SK-N-SH (cell line): Measurements from ENCODE around the gene USP26. TPM values are rescaled to one million over a fixed set of nuclear protein-coding genes. Genes with fewer than 3 reads are reported as not detected.

ENCODE experiments used
- CTCF ChIA-PET: fragments of 300-600, 350-600 bp; formaldehyde crosslinking; extraction: SDS; loops from one replicate; lab custom pipeline; 2021; lab: Yijun Ruan, JAX
- POLR2A ChIA-PET: fragments of 350-600 bp; sonication (Branson Sonifier 250); formaldehyde crosslinking; extraction: SDS; loops from one replicate; lab custom pipeline; 2020; ENCODE audit warnings: antibody characterized with exemption, inconsistent platforms; lab: Yijun Ruan, JAX
- DNase-seq: peaks from one replicate; pipeline ENCODE4 v3.0.0; 2012
- H2AFZ ChIP-seq: fragments of 200-600 bp; sonication (generic); 2 replicates; pipeline ENCODE4 v1.8.1; 2016; ENCODE audit warnings: antibody characterized with exemption, mild to moderate bottlenecking, low read depth
- H3F3A ChIP-seq: fragments of 200-600 bp; sonication (generic); replicated peaks from 2 replicates; pipeline ENCODE3; 2016; ENCODE audit warnings: antibody characterized with exemption, mild to moderate bottlenecking; ENCODE audit not compliant: insufficient read depth
- H3K27ac ChIP-seq, 2 experiments: fragments of 200-500 bp in 1 of 2; fragments of 200-600 bp in 1 of 2; sonication (Bioruptor generic) in 1 of 2; sonication (generic), shearing (Covaris generic) in 1 of 2; 2 replicates each; pipeline versions ENCODE4 v1.5.1 to v1.6.1; 2014 to 2016; ENCODE audit warnings: low read depth in 2 of 2, inconsistent platforms in 1 of 2, low read length in 1 of 2, mild to moderate bottlenecking in 1 of 2, mixed read lengths in 1 of 2
- H3K27me3 ChIP-seq: fragments of 200-600 bp; sonication (generic), shearing (Covaris generic); 2 replicates; pipeline ENCODE4 v1.6.1; 2016; ENCODE audit warnings: mixed run types; ENCODE audit not compliant: insufficient read depth
- H3K36me3 ChIP-seq, 2 experiments: fragments of 200-500 bp in 1 of 2; fragments of 200-600 bp in 1 of 2; sonication (Bioruptor generic) in 1 of 2; sonication (generic) in 1 of 2; replicated peaks in 1 of 2; 2 replicates each; pipeline versions ENCODE3 to v1.5.1; 2014 to 2016; ENCODE audit warnings: low read length in 1 of 2, mild to moderate bottlenecking in 1 of 2; ENCODE audit not compliant: insufficient read depth in 2 of 2, control insufficient read depth in 1 of 2
- H3K4me1 ChIP-seq, 2 experiments: fragments of 200-500 bp in 1 of 2; fragments of 200-600 bp in 1 of 2; sonication (Bioruptor generic) in 1 of 2; sonication (generic), shearing (Covaris generic) in 1 of 2; 2 replicates each; pipeline versions ENCODE4 v1.5.1 to v1.6.1; 2014 to 2016; ENCODE audit warnings: low read depth in 1 of 2, low read length in 1 of 2, mixed run types in 1 of 2; ENCODE audit not compliant: insufficient read depth in 2 of 2, control insufficient read depth in 1 of 2
- H3K4me2 ChIP-seq: fragments of 200-600 bp; sonication (generic), shearing (Covaris generic); 2 replicates; pipeline ENCODE4 v1.6.1; 2017; ENCODE audit warnings: mixed run types
- H3K4me3 ChIP-seq, 2 experiments: fragments of 200-500 bp in 1 of 2; fragments of 200-600 bp in 1 of 2; sonication (Bioruptor generic) in 1 of 2; sonication (generic), shearing (Covaris generic) in 1 of 2; 2 replicates each; pipeline versions ENCODE4 v1.5.1 to v1.8.1; 2014 to 2016; ENCODE audit warnings: low read depth in 2 of 2, inconsistent platforms in 1 of 2, low read length in 1 of 2, mild to moderate bottlenecking in 1 of 2, mixed read lengths in 1 of 2, moderate library complexity in 1 of 2
- H3K79me2 ChIP-seq: fragments of 200-600 bp; sonication (generic); 2 replicates; pipeline ENCODE4 v1.8.1; 2017; ENCODE audit warnings: mild to moderate bottlenecking; ENCODE audit not compliant: insufficient read depth
- H3K9ac ChIP-seq: fragments of 200-600 bp; sonication (generic); 2 replicates; pipeline ENCODE4 v1.6.1; 2017; ENCODE audit warnings: mixed run types
- H3K9me2 ChIP-seq: fragments of 200-600 bp; sonication (generic); 2 replicates; pipeline ENCODE4 v1.6.1; 2017; ENCODE audit warnings: mixed run types
- H3K9me3 ChIP-seq: fragments of 200-600 bp; sonication (generic); 2 replicates; pipeline ENCODE4 v1.6.1; 2017; ENCODE audit warnings: mixed run types, mild to moderate bottlenecking, moderate library complexity
- H4K20me1 ChIP-seq: fragments of 200-600 bp; sonication (generic); 2 replicates; pipeline ENCODE4 v1.6.1; 2017; ENCODE audit warnings: mild to moderate bottlenecking, mixed run types; ENCODE audit not compliant: insufficient read depth
- ELF1 ChIP-seq: IDR thresholded peaks from 2 replicates; pipeline ENCODE4 v1.4.0; 2012
- EZH2phosphoT487 ChIP-seq: fragments of 200-600 bp; sonication (generic); IDR thresholded peaks from 2 replicates; pipeline ENCODE4 v1.6.1; 2017; ENCODE audit warnings: low read depth, mixed run types, mild to moderate bottlenecking, antibody characterized with exemption, moderate library complexity, borderline replicate concordance
- FOSL2 ChIP-seq: IDR thresholded peaks from 2 replicates; pipeline ENCODE4 v1.4.0; 2012; ENCODE audit warnings: low read depth, mild to moderate bottlenecking, moderate library complexity, borderline replicate concordance
- FOXM1 ChIP-seq: IDR thresholded peaks from 2 replicates; pipeline ENCODE4 v1.4.0; 2012; ENCODE audit warnings: low read depth, mild to moderate bottlenecking
- GABPA ChIP-seq: IDR thresholded peaks from 2 replicates; pipeline ENCODE4 v1.4.0; 2012; ENCODE audit warnings: low read depth, mild to moderate bottlenecking
- GATA2 ChIP-seq: sonication (generic); formaldehyde crosslinking; IDR thresholded peaks from 2 replicates; pipeline ENCODE4 v1.5.0; 2020; ENCODE audit warnings: mild to moderate bottlenecking, missing genetic modification reagents
- JUND ChIP-seq: IDR thresholded peaks from 2 replicates; pipeline ENCODE4 v1.4.0; 2012
- NRF1 ChIP-seq: IDR thresholded peaks from 2 replicates; pipeline ENCODE4 v1.6.1; 2012; ENCODE audit warnings: low read depth, mild to moderate bottlenecking, low read length
- PBX3 ChIP-seq: IDR thresholded peaks from 2 replicates; pipeline ENCODE4; 2012
- POLR2AphosphoS5 ChIP-seq: IDR thresholded peaks from 2 replicates; pipeline ENCODE4 v1.6.1; 2012; ENCODE audit warnings: low read depth, low read length
- RCOR1 ChIP-seq: fragments of 150-350 bp; IDR thresholded peaks from 2 replicates; pipeline ENCODE4 v1.6.1; 2017; ENCODE audit warnings: antibody characterized with exemption, low read length
- RFX5 ChIP-seq: IDR thresholded peaks from 2 replicates; pipeline ENCODE4 v1.6.1; 2012; ENCODE audit warnings: mild to moderate bottlenecking, improper control_type of control experiment, low read length
- SIN3A ChIP-seq: IDR thresholded peaks from 2 replicates; pipeline ENCODE4 v1.6.1; 2012; ENCODE audit warnings: low read depth, mild to moderate bottlenecking, low read length, moderate library complexity, borderline replicate concordance
- TCF12 ChIP-seq: IDR thresholded peaks from 2 replicates; pipeline ENCODE4 v1.4.0; 2012
- TEAD4 ChIP-seq: IDR thresholded peaks from 2 replicates; pipeline ENCODE4 v1.4.0; 2012; ENCODE audit warnings: mild to moderate bottlenecking, borderline replicate concordance; ENCODE audit not compliant: insufficient read depth
- WGBS: methylation state at CpG from one replicate; pipeline ENCODE4 v1.1.6; 2017; ENCODE audit warnings: low lambda C conversion rate; 5-methylcytosine and 5-hydroxymethylcytosine counted together
- polyA plus RNA-seq, 3 experiments: library from polyadenylated mRNA; depleted of rRNA; stranded (reverse); fragments of >200 nt; gene quantifications; 2 replicates each; pipeline ENCODE4 v1.2.3, GENCODE V29; 2012
- TF ChIP-seq, protein P1 (sequence below): fragments of 150-350 bp; IDR thresholded peaks from 2 replicates; pipeline ENCODE4 v1.6.1; 2017; ENCODE audit warnings: antibody characterized with exemption, low read length, low read depth, borderline replicate concordance
- TF ChIP-seq, protein P2 (sequence below): fragments of 150-350 bp; IDR thresholded peaks from 2 replicates; pipeline ENCODE4 v1.6.1; 2016; ENCODE audit warnings: mild to moderate bottlenecking, low read depth, low read length
- TF ChIP-seq, protein P3 (sequence below): fragments of 200-600 bp; sonication (generic); IDR thresholded peaks from 2 replicates; pipeline ENCODE4 v1.6.1; 2017; ENCODE audit warnings: antibody characterized with exemption, mild to moderate bottlenecking, moderate library complexity
- TF ChIP-seq, protein P4 (sequence below): IDR thresholded peaks from 2 replicates; pipeline ENCODE4 v1.4.0; 2012; ENCODE audit warnings: low read depth, borderline replicate concordance

Gene USP26, protein sequence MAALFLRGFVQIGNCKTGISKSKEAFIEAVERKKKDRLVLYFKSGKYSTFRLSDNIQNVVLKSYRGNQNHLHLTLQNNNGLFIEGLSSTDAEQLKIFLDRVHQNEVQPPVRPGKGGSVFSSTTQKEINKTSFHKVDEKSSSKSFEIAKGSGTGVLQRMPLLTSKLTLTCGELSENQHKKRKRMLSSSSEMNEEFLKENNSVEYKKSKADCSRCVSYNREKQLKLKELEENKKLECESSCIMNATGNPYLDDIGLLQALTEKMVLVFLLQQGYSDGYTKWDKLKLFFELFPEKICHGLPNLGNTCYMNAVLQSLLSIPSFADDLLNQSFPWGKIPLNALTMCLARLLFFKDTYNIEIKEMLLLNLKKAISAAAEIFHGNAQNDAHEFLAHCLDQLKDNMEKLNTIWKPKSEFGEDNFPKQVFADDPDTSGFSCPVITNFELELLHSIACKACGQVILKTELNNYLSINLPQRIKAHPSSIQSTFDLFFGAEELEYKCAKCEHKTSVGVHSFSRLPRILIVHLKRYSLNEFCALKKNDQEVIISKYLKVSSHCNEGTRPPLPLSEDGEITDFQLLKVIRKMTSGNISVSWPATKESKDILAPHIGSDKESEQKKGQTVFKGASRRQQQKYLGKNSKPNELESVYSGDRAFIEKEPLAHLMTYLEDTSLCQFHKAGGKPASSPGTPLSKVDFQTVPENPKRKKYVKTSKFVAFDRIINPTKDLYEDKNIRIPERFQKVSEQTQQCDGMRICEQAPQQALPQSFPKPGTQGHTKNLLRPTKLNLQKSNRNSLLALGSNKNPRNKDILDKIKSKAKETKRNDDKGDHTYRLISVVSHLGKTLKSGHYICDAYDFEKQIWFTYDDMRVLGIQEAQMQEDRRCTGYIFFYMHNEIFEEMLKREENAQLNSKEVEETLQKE
- polyA plus RNA-seq (2012; rRNA removed): not detected in 2 replicates
- under 0.01 TPM in 1 of 2 replicates, not detected in the other for polyA plus RNA-seq (2012; cell fraction: cytosol; rRNA removed)
- not detected in 2 replicates for polyA plus RNA-seq (2012; cell fraction: nucleus; rRNA removed)

DNA sequence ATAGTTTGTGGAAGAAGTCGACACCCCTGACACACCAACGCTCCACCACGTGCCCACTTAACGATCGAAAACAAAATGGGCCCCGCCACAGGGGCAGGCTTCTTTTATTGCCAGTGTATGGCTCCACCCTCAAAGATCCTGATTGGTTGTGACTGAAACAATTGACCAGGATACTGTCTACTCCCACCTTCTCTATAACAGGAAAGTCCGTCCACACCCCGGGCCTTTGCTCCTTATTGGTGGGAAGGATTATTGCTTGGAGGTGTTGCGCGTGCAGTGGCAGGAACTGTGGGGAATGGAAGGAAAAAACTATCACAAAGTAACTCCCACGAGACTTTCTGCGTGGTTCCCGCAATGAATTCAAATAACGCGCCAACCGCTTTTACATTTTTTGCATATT lies at the start of gene USP26:
Gene USP26 (minus strand): TSS at position 79 of the 400 bp plus-strand sequence. CDS start 68,889 bp downstream, outside the sequence.
- TF ChIP-seq FOSL2 (no peak), RCOR1 (no peak), EZH2phosphoT487 (no peak), TEAD4 (no peak)
- POLR2A ChIA-PET: no interaction called here
- no peak within 1 kb of the TSS for H3K9ac ChIP-seq
- H3K9me2 ChIP-seq: no peaks in the 10 kb centered on the region
- no peak within 1 kb of the TSS for H3K4me2 ChIP-seq
- CTCF ChIA-PET: no interaction called here
- H3K9me3 ChIP-seq: no peaks in the 10 kb centered on the region
- H3F3A ChIP-seq: no peaks in the 10 kb centered on the region
- H3K27me3 ChIP-seq: no peaks in the 10 kb centered on the region
- 59% methylated on average over 16 of the region's 16 CpGs for WGBS
- H3K4me3 ChIP-seq: no peak within 1 kb of the TSS
- no peaks in the 10 kb centered on the region for H3K79me2 ChIP-seq
- no peak within 1 kb of the TSS for H2AFZ ChIP-seq
- H3K4me1 ChIP-seq: no peaks in the 10 kb centered on the region
- H3K36me3 ChIP-seq: no peaks in the 10 kb centered on the region
- H4K20me1 ChIP-seq: no peaks in the 10 kb centered on the region
- H3K27ac ChIP-seq: no peak within 1 kb of the TSS
- no peak for DNase-seq

- H2AFZ ChIP-seq: no peak overlapping the region
- no peak overlapping the region for H3K9ac ChIP-seq
- no peak for DNase-seq
- no peaks in the 10 kb centered on the region for H3K9me3 ChIP-seq
- no peaks in the 10 kb centered on the region; the same call in 1 of the 2 replicates for H3K27me3 ChIP-seq
- no peak overlapping the region for H3K4me3 ChIP-seq
- no peaks in the 10 kb centered on the region for H3K9me2 ChIP-seq
- no peak for TF ChIP-seq PBX3
- no peak for TF ChIP-seq GATA2 (CRISPR knock-in tag)
- TF ChIP-seq JUND: no peak
- TF ChIP-seq NRF1: no peak
- no peak for TF ChIP-seq GABPA
- TF ChIP-seq, protein P1, sequence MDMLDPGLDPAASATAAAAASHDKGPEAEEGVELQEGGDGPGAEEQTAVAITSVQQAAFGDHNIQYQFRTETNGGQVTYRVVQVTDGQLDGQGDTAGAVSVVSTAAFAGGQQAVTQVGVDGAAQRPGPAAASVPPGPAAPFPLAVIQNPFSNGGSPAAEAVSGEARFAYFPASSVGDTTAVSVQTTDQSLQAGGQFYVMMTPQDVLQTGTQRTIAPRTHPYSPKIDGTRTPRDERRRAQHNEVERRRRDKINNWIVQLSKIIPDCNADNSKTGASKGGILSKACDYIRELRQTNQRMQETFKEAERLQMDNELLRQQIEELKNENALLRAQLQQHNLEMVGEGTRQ: no peak
- TF ChIP-seq ELF1: no peak
- no peak for TF ChIP-seq FOXM1
- no peak for TF ChIP-seq RFX5
- TF ChIP-seq SIN3A: no peak
- TF ChIP-seq, protein P2, sequence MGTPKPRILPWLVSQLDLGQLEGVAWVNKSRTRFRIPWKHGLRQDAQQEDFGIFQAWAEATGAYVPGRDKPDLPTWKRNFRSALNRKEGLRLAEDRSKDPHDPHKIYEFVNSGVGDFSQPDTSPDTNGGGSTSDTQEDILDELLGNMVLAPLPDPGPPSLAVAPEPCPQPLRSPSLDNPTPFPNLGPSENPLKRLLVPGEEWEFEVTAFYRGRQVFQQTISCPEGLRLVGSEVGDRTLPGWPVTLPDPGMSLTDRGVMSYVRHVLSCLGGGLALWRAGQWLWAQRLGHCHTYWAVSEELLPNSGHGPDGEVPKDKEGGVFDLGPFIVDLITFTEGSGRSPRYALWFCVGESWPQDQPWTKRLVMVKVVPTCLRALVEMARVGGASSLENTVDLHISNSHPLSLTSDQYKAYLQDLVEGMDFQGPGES: no peak
- TF ChIP-seq, protein P3, sequence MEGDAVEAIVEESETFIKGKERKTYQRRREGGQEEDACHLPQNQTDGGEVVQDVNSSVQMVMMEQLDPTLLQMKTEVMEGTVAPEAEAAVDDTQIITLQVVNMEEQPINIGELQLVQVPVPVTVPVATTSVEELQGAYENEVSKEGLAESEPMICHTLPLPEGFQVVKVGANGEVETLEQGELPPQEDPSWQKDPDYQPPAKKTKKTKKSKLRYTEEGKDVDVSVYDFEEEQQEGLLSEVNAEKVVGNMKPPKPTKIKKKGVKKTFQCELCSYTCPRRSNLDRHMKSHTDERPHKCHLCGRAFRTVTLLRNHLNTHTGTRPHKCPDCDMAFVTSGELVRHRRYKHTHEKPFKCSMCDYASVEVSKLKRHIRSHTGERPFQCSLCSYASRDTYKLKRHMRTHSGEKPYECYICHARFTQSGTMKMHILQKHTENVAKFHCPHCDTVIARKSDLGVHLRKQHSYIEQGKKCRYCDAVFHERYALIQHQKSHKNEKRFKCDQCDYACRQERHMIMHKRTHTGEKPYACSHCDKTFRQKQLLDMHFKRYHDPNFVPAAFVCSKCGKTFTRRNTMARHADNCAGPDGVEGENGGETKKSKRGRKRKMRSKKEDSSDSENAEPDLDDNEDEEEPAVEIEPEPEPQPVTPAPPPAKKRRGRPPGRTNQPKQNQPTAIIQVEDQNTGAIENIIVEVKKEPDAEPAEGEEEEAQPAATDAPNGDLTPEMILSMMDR: no peak
- TF ChIP-seq, protein P4, sequence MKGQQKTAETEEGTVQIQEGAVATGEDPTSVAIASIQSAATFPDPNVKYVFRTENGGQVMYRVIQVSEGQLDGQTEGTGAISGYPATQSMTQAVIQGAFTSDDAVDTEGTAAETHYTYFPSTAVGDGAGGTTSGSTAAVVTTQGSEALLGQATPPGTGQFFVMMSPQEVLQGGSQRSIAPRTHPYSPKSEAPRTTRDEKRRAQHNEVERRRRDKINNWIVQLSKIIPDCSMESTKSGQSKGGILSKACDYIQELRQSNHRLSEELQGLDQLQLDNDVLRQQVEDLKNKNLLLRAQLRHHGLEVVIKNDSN: no peak
- no peak for TF ChIP-seq POLR2AphosphoS5
- TF ChIP-seq EZH2phosphoT487: no peak
- TF ChIP-seq TCF12: no peak
- TF ChIP-seq, all 33 proteins: peak for 0
- Histone ChIP-seq H3F3A (no peaks in the 10 kb centered on the region), H3K4me1 (no peaks in the 10 kb centered on the region), H3K4me2 (no peak overlapping the region), H3K27ac (no peak overlapping the region), H4K20me1 (no peaks in the 10 kb centered on the region), H3K36me3 (no peaks in the 10 kb centered on the region), H3K79me2 (no peaks in the 10 kb centered on the region)
- ChIA-PET CTCF (no interaction called here), POLR2A (no interaction called here)
- 20% methylated on average over 4 of the region's 4 CpGs for WGBS
These were observed 37.4 kb upstream of the USP26 start for GRCh38 chrX:133134282-133134681.
